Measurements from ENCODE around the gene CDC42SE2.

Gene CDC42SE2

DNA sequence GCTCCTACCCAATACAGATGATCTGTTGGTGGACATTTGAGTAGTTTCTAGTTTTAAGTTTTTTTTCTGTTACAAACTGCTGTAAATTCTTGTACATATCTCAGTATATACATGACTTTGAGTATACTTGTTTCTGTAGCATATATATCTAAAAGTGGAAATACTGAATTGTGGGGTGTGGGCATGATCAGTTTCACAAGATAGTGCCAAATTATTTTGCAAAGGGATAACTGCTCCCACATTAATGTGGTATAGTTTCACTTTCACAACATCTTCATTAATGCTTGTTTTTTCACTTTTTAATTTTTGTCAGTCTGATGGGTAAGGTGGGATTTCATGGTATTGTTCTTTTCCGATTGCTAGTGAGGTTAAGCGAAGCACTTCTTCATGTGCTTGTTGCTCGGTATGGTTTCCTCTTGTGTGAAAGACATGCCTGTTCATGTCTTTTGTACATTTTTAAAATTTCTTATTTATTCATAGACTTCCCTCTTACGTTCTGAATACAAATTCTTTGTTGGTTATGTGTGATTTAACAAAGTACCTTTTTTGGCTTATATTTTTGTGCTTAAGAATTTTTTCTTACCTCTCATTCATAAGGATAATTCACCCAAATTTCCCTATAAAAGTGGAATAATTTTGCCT lies 103.5 kb downstream of the CDC42SE2 start:
- FAIRE-seq = peak; percentile 71
- no peak for TF ChIP-seq TAF1 (IDR thresholded peaks at IDR 0.05; ENCODE audit: low read depth, low read length)
- no peak for TF ChIP-seq POLR2AphosphoS5 (IDR thresholded peaks at IDR 0.05; ENCODE audit: low read depth, low read length)
- TF ChIP-seq POU2F2 (IDR thresholded peaks at IDR 0.05; ENCODE audit: low read depth, low read length) = no peak
- no peak for TF ChIP-seq PAX5 (IDR thresholded peaks at IDR 0.05; ENCODE audit: insufficient read depth, low read length, severe bottlenecking)
- no peak for TF ChIP-seq POLR2A (IDR thresholded peaks at IDR 0.05; ENCODE audit: low read depth, low read length)
- TF ChIP-seq SPI1 (IDR thresholded peaks at IDR 0.05; ENCODE audit: low read depth, low read length) = no peak
- no peak for DNase-seq (ENCODE audit: insufficient read length, low spot score)

DNA sequence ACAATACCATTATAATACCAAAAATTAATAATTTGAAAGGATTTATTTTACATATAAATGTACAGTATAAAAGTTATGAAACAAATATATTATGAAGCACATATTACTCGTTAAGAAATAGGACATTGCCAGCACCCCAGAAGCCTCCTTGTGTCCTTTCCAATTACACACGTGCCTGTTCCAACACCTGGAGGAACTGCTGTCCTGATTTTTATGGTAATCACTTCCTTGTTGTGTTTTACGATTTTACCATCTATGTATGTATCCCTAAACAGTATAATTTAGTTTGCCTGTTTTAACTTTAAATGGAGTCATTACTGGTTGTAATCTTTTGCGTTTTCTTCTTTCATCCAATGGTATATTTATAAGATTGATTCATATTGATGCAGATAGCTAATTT lies 105.0 kb downstream of the CDC42SE2 start:
- FAIRE-seq = no peak
- DNase-seq (ENCODE audit: insufficient read length, low spot score) = no peak
- TF ChIP-seq SPI1 (IDR thresholded peaks at IDR 0.05; ENCODE audit: low read depth, low read length) = no peak

DNA sequence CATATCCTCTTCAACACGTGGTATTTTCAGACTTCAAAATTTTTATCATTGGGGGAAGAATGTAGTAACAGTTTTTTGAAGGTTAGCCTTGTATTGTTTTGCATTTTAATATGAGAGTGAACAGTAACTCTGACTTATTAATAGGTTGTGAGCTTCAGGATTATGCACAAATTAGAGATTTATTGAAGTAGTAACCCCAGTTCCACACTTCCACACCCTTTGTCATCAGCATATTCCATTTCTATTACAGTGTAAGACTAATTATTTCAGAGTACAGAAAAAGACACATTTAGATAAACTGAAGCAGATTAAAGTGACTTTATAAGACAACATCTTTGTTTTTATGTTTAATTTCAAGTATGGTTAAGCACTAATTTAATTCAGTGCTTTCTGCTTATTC lies 105.7 kb downstream of the CDC42SE2 start:
- DNase-seq (ENCODE audit: insufficient read length, low spot score) (no peak), FAIRE-seq (no peak)
- TF ChIP-seq TAF1 (IDR thresholded peaks at IDR 0.05; ENCODE audit: low read depth, low read length) (no peak), POU2F2 (IDR thresholded peaks at IDR 0.05; ENCODE audit: low read depth, low read length) (no peak), SPI1 (IDR thresholded peaks at IDR 0.05; ENCODE audit: low read depth, low read length) (no peak), POLR2A (IDR thresholded peaks at IDR 0.05; ENCODE audit: low read depth, low read length) (no peak), POLR2AphosphoS5 (IDR thresholded peaks at IDR 0.05; ENCODE audit: low read depth, low read length) (no peak), PAX5 (IDR thresholded peaks at IDR 0.05; ENCODE audit: insufficient read depth, low read length, severe bottlenecking) (no peak)

DNA sequence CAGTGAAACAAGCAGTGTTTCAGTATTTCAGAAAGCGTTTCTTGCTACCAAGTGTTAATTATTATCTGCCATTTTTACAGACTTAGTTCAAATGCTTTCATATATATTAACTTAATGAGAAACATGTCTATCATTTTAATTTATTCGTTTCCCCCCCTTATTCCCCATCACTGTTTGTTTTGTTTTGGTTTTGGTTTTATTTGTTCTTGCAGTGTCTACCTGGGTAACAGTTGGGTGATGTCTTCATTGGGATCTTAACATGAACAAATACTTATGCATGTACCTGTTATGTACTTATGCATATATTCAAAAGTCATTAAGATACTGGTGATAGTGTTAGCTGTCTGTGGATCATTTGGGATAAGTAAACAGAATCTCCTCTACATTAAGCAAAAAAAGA lies 108.0 kb downstream of the CDC42SE2 start:
- FAIRE-seq (peak; percentile 71), DNase-seq (ENCODE audit: insufficient read length, low spot score) (no peak)
- TF ChIP-seq POLR2AphosphoS5 (IDR thresholded peaks at IDR 0.05; ENCODE audit: low read depth, low read length) (no peak), PAX5 (IDR thresholded peaks at IDR 0.05; ENCODE audit: insufficient read depth, low read length, severe bottlenecking) (no peak), POLR2A (IDR thresholded peaks at IDR 0.05; ENCODE audit: low read depth, low read length) (no peak), SPI1 (IDR thresholded peaks at IDR 0.05; ENCODE audit: low read depth, low read length) (no peak), TAF1 (IDR thresholded peaks at IDR 0.05; ENCODE audit: low read depth, low read length) (no peak), POU2F2 (IDR thresholded peaks at IDR 0.05; ENCODE audit: low read depth, low read length) (no peak)

DNA sequence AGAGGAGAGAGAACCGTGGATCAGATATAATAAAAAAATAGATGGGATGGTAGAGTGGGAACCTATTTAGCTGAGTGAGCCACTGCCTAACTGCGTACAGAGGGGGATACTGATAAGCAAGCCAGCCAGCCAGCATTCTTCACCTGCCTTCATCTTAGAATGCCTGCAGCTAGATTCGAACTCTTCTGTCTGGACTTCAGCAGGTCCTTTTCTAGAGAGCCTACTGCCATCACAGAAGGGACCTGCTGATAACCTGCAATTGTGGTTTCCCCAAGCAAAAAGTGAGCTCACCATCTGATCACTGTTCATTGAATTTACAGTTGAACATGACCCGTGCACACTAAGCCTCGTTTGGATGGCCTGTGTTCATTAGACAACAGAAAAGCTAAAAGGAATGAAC lies 109.4 kb downstream of the CDC42SE2 start:
- FAIRE-seq (peak; percentile 74), DNase-seq (ENCODE audit: insufficient read length, low spot score) (no peak)
- no peak for TF ChIP-seq PAX5 (IDR thresholded peaks at IDR 0.05; ENCODE audit: insufficient read depth, low read length, severe bottlenecking)
- no peak for TF ChIP-seq POLR2A (IDR thresholded peaks at IDR 0.05; ENCODE audit: low read depth, low read length)

DNA sequence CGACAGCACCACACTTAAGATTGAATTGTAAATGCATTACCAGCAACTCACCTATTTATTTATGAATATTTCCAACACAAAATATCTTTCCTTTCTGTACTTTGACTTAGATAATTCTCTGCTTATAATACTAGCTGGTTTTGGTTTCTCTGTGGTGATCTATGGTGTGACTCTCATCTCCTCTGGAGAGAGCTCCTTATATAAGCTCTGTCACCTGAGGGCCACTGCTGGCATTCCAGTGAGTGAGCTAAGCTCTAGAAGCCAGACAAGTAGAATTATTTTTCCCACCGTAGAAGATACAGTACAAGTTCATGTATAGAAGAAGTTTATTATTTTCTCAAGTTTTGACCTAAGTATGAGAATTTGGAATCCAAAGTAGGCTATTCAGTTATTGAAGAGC lies 111.5 kb downstream of the CDC42SE2 start:
- no peak for DNase-seq (ENCODE audit: insufficient read length, low spot score)
- TF ChIP-seq PAX5 (IDR thresholded peaks at IDR 0.05; ENCODE audit: insufficient read depth, low read length, severe bottlenecking) = no peak
- no peak for TF ChIP-seq POLR2A (IDR thresholded peaks at IDR 0.05; ENCODE audit: low read depth, low read length)
- TF ChIP-seq POU2F2 (IDR thresholded peaks at IDR 0.05; ENCODE audit: low read depth, low read length) = no peak
- TF ChIP-seq POLR2AphosphoS5 (IDR thresholded peaks at IDR 0.05; ENCODE audit: low read depth, low read length) = no peak
- TF ChIP-seq SPI1 (IDR thresholded peaks at IDR 0.05; ENCODE audit: low read depth, low read length) = no peak
- no peak for TF ChIP-seq TAF1 (IDR thresholded peaks at IDR 0.05; ENCODE audit: low read depth, low read length)
- FAIRE-seq = no peak

DNA sequence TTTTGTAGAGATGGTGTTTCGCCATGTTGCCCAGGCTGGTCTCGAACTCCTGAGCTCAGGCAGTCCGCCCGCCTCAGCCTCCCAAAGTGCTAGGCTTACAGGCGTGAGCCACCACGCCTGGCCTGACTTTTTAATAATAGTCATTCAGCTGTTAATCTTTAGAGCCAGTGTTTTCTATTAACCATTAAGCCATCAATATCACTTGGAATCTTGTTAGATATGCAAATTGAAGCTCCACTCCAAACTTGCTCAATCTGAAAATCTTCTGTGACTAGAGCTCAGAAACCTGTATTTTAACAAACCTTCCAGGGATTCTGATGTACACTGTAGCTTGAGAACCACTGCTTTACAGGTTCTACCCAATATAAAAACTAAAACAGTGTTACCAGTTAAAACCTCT lies 113.5 kb downstream of the CDC42SE2 start:
- no peak for TF ChIP-seq POU2F2 (IDR thresholded peaks at IDR 0.05; ENCODE audit: low read depth, low read length)
- no peak for TF ChIP-seq TAF1 (IDR thresholded peaks at IDR 0.05; ENCODE audit: low read depth, low read length)
- TF ChIP-seq POLR2A (IDR thresholded peaks at IDR 0.05; ENCODE audit: low read depth, low read length) = no peak
- no peak for TF ChIP-seq POLR2AphosphoS5 (IDR thresholded peaks at IDR 0.05; ENCODE audit: low read depth, low read length)
- no peak for TF ChIP-seq SPI1 (IDR thresholded peaks at IDR 0.05; ENCODE audit: low read depth, low read length)
- FAIRE-seq (no peak), DNase-seq (ENCODE audit: insufficient read length, low spot score) (no peak)

DNA sequence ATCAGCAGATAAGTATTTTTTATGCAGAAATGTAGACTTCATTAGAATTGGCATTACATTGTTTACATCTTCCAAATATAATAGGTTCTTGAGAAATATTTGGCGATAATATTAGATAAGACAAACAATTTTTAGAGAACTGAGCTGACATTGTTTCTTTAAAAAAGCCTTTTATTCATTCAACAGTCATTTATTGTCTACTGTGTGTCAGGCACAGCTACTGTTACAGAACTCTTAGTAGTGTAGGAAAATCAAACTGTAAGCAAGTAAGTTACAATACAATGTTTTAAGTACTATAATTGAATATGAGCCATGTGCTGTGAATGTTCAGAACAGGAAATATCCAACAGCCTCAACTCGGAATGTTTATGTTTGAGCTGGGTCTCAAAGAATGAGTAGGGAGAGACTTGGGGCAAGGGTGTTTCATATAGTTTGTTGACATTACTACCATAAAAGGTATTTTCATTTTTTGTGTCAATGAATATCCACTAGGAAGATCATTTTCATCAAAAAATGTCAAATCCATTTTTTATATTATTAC lies 114.0 kb downstream of the CDC42SE2 start:
- no peak for TF ChIP-seq POU2F2 (IDR thresholded peaks at IDR 0.05; ENCODE audit: low read depth, low read length)
- no peak for TF ChIP-seq SPI1 (IDR thresholded peaks at IDR 0.05; ENCODE audit: low read depth, low read length)
- no peak for TF ChIP-seq POLR2A (IDR thresholded peaks at IDR 0.05; ENCODE audit: low read depth, low read length)
- TF ChIP-seq POLR2AphosphoS5 (IDR thresholded peaks at IDR 0.05; ENCODE audit: low read depth, low read length) = no peak
- no peak for TF ChIP-seq TAF1 (IDR thresholded peaks at IDR 0.05; ENCODE audit: low read depth, low read length)
- TF ChIP-seq PAX5 (IDR thresholded peaks at IDR 0.05; ENCODE audit: insufficient read depth, low read length, severe bottlenecking) = no peak
- no peak for FAIRE-seq
- no peak for DNase-seq (ENCODE audit: insufficient read length, low spot score)

DNA sequence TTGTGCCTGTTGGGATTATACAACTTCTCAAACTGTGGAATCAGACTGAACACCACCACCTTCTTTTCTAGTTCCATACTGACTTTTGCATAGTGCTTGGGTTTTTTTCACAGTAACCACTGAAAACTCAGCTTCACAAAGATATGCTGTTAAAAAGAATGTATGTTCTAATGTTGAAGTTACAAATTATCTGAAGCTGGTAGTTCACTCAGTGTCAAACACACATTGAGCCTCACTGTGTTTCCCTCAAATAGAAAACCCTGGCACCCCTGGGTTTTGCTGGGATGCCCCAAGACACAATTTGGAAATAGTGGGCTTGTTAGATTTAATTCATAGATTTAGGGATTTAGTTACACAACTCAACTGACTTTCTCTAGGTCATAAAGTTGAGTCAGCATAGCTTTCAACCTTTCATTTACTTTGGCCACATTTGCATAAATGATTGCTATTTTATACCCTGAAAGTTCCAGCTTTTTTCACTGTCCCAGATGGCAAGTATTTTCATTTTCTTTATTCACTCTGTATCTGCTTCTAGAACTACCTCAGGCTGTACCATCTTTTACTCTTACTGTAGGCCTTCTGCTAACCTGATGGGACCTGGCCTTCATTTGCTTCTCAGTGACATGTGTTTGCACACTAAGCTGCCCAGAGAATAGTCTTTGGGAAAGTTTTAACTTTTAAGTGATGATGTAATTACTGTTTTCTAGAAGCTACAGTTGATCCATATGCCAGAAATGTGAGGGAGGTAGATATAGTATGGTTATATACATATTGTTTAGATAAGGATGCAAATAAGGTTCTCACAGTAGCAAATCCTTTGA lies 115.1 kb downstream of the CDC42SE2 start:
- FAIRE-seq (no peak), DNase-seq (ENCODE audit: insufficient read length, low spot score) (no peak)
- TF ChIP-seq POLR2A (IDR thresholded peaks at IDR 0.05; ENCODE audit: low read depth, low read length) (no peak), SPI1 (IDR thresholded peaks at IDR 0.05; ENCODE audit: low read depth, low read length) (no peak), POU2F2 (IDR thresholded peaks at IDR 0.05; ENCODE audit: low read depth, low read length) (no peak), PAX5 (IDR thresholded peaks at IDR 0.05; ENCODE audit: insufficient read depth, low read length, severe bottlenecking) (no peak), POLR2AphosphoS5 (IDR thresholded peaks at IDR 0.05; ENCODE audit: low read depth, low read length) (no peak), TAF1 (IDR thresholded peaks at IDR 0.05; ENCODE audit: low read depth, low read length) (no peak)

DNA sequence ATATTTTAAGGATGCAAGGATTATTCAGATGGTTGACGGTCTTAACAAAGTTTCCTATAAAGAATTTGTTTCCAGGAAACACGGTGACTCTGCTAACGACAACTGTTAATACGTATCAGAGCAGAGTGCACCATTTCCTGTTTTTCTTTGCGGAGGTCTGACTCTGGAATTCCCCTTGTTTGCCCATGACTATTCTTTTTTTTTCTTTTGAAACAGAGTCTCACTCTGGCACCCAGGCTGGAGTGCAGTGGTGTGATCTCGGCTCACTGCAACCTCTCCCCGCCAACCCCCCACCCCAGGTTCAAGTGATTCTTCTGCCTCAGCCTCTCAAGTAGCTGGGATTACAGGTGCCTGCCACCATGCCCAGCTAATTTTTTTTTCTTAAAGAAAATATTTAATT lies 115.9 kb downstream of the CDC42SE2 start:
- FAIRE-seq (no peak), DNase-seq (ENCODE audit: insufficient read length, low spot score) (no peak)
- TF ChIP-seq TAF1 (IDR thresholded peaks at IDR 0.05; ENCODE audit: low read depth, low read length) = 0 out of 2 replicates have a peak, but pooled peaks have one; percentile 36
- 0 out of 2 replicates have a peak, but pooled peaks have one; percentile 33 for TF ChIP-seq POLR2A (IDR thresholded peaks at IDR 0.05; ENCODE audit: low read depth, low read length)
- peak; percentile 90 for TF ChIP-seq SPI1 (IDR thresholded peaks at IDR 0.05; ENCODE audit: low read depth, low read length)
- no peak for TF ChIP-seq POU2F2 (IDR thresholded peaks at IDR 0.05; ENCODE audit: low read depth, low read length)
- no peak for TF ChIP-seq PAX5 (IDR thresholded peaks at IDR 0.05; ENCODE audit: insufficient read depth, low read length, severe bottlenecking)
- no peak for TF ChIP-seq POLR2AphosphoS5 (IDR thresholded peaks at IDR 0.05; ENCODE audit: low read depth, low read length)
